ENCODE data around the gene ZFP36L2.
A peak's percentile ranks its signal among the peaks of the same experiment; 100 is the strongest.
"Not testable (repeated sequence)": the region's sequence is repeated elsewhere in the genome, so short reads cannot be mapped to it uniquely, and the experiment has no call there.

The ZFP36L2 gene

GRCh38 chr2:43206602-43207001 lies 19.8 kb downstream of the ZFP36L2 start:
- no peak for DNase-seq

- DNase-seq = no peak
Measured at GRCh38 chr2:43203373-43203772, 23.0 kb downstream of the ZFP36L2 start.

DNA sequence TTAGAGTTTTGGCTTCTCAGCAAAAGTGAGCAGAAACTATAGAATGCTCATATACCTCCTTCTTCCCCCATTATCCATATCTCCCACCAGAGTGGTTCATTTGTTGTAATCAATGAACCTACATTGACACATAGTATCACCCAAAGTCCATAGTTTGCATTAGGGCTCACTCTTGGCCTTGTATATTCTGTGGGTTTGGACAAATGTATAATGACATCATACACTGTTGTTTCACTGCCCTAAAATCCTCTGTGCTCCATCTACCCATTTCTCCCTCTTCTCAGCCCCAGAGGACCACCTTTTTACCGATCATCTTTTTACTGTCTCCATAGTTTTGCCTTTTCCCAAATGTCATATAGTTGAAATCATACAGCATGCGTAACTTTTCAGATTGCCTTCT lies 24.1 kb downstream of the ZFP36L2 start:
- DNase-seq = no peak

- DNase-seq = no peak
Measured at GRCh38 chr2:43201497-43201896, 24.9 kb downstream of the ZFP36L2 start.

GRCh38 chr2:43201016-43201415 lies 25.4 kb downstream of the ZFP36L2 start:
- no peak for DNase-seq

DNA sequence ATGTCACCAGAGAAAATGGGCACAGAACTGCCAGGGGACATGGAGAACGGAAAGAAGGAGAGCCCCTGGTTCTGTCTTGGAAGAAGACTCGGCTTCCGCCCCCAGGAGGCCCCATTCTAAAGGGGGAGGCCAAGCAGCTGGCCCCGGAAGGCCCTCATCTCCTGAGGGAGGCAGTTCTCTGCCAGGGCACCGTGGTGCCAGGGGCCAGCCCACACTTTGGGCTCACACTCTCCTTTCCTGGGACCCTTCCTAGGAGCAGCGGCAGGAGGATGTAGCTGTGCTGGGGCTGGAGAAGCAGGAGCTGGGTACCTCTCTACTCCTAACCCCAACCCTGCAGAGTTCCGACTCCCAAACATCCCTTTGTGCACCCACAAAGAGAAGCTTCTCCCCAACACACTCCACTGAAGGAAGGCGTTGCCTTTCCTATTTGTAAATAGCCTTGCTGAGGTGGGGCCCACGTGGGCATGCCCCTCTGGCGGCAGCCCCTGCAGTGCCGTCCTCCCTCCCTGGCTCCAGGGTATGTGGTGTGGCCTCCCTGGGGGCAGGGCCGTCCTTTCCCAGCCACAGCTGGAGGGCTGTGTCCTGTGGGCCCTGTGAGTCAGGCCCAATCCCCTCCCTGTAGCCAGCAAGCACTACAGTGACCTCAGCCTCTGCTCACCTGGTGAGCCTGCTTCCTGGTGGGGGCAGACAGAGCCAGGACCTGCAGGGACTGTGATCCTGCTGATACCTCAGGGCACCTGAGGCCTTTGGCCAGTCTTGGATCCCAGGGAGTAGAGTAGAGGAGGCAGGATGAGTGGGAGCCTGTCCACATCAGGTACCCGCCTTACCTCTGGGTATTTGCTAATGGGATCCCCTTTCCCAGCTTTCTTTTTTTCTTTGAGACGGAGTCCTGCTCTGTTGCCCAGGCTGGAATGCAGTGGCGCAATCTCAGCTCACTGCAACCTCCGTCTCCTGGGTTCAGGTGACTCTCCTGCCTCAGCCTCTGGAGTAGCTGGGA lies 26.6 kb downstream of the ZFP36L2 start:
- DNase-seq = no peak

GRCh38 chr2:43198263-43198662 lies 28.1 kb downstream of the ZFP36L2 start:
- no peak for DNase-seq

DNA sequence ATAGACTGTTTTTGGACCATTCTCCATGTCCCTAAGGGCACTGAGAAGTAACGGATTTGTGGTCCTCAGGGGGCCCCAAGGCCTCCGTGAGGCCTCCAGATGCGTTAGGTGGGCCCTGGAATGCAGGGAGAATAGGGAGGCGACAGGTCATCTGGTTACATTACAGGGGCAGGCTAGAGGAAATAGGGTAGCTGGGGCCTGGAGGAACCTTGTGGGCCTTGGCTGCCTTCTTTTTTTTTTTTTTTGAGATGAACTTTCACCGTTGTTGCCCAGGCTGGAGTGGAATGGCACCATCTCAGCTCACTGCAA lies 28.9 kb downstream of the ZFP36L2 start:
- DNase-seq = no peak

- DNase-seq = peak; percentile 48 to 52
Measured at GRCh38 chr2:43196768-43197587, 29.4 kb downstream of the ZFP36L2 start.

- DNase-seq = no peak
Measured at GRCh38 chr2:43194121-43194869, 32.1 kb downstream of the ZFP36L2 start.

DNA sequence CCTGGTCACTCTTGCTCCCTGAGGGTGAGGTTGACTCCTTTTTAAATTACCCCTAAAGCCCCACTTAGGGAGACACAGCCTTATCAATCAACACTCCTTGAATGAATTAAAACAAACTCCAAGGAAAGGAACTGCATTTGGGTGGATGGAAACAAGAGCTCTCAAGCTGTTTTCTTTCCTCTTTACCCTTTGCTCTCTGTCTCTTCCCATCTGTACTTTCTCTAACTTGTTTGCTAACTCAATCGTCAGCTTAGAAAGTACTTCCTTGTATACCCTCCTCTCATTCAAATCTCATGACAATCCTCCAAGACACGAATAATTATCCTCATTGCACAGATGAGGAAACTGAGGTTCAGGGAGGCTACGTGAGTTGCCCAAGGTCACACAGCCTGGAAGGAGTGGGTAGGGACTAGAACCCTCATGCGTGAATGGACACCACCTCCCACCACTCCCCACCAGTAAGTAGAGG lies 32.7 kb downstream of the ZFP36L2 start:
- DNase-seq = no peak

- DNase-seq = peak in 1 of 2 experiments; percentile 38
Measured at GRCh38 chr2:43192744-43193651, 33.4 kb downstream of the ZFP36L2 start.

DNA sequence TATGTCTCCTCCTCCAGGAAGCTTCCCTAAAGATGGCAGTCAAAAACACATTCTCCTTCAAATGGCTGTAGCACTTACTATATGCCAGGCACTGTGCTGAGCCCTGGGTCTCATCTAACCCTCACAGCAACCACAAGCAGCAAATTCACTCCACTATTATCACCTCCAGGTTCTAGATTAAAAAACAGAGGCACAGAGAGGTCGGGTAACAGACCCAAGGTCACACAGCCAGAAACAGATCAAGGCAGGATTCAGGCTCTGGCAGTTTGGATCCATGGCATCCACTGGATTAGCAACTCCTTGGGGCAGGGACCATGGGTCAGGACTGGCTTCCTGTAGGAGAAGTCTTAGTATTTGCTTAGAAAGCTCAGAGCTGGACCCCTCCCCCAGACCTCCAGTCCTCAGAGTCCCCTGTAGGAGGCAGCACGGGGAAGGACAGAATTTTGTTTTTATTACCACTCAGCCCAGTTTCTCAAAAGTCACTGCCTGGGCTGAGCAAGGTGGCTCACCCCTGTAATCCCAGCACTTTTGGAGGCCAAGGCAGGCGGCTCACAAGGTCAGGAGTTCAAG lies 34.4 kb downstream of the ZFP36L2 start:
- peak; percentile 44 to 51 for DNase-seq

DNA sequence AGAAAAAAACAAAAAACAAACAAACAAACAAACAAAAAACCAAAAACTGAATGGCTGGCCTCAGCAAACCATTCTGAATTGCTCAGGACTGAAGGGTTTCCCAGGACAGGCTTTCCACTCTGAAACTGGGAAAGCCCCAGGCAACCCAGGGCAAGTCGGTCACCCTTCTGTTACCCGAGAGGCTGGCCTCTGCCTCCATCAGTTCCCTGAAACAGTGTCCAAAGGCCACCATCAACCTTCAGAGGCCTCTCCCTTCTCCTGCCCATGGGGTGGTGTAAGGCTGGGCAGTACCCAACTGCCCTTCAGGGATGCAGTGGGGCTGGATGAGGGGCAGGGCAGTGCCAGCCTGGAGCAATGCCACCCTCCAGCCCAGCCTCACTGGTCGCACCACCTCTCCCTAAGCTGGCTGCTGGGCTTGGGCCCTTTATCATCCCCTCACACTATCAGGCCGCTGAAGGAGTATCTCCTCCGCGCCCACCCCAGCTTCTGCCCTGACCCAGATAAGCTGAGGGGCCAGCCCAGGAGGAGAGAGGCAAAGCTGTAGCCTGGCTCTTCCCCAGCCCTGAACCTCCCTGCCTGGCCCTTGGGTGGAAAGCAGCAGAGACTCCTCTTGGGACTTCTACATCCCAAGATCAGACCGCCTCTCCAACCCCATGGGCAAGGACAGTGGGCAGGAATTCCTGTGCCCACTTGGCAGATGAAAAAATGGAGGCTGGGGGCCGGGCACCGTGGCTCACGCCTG lies 35.9 kb downstream of the ZFP36L2 start:
- DNase-seq = no peak

DNA sequence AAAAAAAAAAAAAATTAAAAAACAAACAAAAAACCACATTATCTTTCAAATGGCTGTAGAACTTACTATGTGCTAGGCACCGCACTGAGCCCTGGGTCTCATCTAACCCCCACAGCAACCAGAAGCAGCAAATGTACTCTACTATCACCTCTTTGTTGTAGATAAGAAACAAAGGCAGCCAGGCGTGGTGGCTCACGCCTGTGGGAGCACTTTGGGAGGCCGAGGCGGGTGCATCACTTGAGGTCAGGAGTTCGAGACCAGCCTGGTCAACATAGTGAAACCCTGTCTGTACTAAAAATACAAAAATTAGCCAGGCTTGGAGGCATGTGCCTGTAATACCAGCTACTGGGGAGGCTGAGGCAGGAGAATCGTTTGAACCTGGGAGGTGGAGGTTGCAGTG lies 36.5 kb downstream of the ZFP36L2 start:
- not testable (repeated sequence) for DNase-seq

DNA sequence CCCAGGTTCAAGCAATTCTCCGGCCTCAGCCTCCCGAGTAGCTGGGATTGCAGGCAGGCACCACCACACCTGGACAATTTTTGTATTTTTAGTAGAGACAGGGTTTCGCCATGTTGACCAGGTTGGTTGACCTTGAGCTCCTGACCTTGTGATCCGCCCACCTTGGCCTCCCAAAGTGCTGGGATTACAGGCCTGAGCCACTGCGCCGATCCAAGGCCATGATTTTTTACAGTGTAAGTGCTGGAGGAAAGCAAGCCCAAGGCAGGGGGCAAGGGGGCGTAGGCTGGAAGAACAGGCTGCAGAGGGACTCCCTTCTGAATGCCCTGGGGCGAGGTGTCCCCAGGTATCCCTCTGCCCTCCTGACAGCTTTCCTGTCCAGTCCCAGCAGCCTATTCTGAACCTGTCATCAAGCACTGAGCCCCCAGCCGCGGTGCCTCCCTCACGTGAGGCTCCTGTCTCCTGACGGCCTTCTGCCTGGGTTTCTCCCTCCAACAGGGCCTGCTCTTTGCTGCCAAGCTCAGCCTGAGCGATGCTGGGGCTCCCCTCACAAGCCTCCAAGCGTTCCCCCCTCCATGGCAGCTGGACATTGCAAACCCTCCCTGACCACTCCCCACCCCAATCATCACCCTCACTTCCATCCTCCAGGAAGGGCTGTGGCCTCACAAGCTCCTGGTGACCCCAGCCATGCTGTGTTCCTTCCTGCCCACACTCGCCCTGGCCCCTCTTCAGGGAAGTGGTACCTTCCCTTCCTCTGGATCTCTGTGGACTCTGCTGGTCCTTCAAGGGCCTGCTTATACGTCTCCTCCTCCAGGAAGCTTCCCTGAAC lies 37.6 kb downstream of the ZFP36L2 start:
- no peak for DNase-seq

DNA sequence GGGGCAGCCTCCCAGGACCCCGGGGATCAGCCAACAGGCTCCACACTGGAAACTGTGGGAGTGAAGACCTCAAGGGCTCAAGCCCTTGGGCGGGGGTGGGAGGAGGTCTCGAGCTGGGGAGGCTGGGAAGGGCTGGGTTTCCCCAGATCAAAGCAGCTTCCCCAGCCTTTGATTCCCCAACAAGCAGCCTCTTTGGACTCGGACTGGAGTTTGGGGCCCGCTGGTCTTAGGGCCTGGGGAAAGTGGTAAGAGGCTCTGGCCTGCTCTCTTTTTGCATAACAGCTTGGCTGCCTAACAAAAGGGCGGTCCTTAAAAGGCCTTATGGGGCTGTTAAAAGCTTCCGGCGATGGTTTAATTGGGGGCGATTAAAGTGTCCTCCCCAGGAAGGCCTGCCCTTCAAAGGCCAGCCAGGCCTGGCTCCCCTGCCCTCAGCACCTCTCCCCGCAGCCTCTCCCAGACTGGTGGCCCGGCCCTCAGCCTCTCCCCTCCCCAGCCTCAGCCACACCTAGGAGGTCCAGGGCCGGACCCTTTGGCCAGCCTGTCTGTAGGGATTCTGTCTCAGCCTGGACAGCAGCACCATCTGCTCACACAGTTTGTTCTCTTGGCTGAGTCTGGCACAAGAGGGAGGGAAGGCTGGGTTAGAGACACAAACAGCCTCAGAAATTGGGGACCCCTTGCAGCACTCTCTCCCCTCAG lies 39.6 kb downstream of the ZFP36L2 start:
- DNase-seq = no peak

DNA sequence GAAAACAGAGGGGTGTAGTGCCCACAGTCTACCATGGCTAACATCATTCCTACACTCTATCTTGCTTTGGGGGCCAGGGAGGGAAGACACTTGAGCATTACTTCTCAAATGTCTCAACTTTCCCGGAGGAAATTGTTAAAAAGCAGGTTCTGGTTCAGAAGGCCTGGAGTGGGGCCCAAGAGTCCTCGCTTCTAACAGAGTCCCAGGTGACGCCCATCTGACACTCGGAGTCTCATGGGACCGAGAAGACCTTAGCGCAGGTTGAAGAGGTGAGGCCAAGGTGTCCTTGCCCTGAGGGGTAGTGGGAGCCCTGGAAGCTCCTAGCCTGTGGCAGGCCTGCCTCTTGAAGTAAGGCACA lies 40.1 kb downstream of the ZFP36L2 start:
- DNase-seq = no peak

DNA sequence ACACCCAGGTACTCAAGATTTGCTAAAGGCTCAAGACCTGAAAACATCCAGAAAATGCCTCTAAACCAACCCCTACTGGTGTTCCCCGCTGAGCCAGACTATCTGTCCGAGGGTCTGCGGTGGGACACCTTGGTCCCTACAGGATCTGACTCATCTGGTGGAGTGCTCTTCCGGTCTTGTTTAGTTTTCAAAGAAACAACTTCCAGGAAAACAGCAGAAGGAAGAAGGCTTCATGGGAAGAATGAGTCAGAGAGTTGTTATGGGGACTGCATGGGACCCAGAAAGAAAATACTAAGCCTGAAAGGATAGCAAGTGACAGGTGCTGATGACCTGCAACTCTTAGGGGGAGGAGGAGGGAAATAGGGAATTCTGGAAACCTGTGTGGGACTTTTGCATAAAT lies 41.3 kb downstream of the ZFP36L2 start:
- DNase-seq = no peak

Measured in activated T-cell treated with anti-CD3 and anti-CD28 coated beads, Interleukin-2, amount 50 U/mL, for 48 hours (primary cell).